NCI-H345 treated with DMSO at 0.1 percent for 48 hours (cell line): ENCODE measurements around the gene LRRC23.
A peak's percentile ranks its signal among the peaks of the same experiment; 100 is the strongest.
"Not testable (repeated sequence)": the region's sequence is repeated elsewhere in the genome, so short reads cannot be mapped to it uniquely, and the experiment has no call there.

Source experiments
- DNase-seq: peaks from one replicate; lab custom pipeline; 2025; ENCODE audit not compliant: unreplicated experiment; lab: John Stamatoyannopoulos, UW

The LRRC23 gene

GRCh38 chr12:6899837-6900519 lies 4.6 kb upstream of the LRRC23 start:
- DNase-seq = peak; percentile 61

- DNase-seq = no peak
Observed at GRCh38 chr12:6902448-6902847, 2.2 kb upstream of the LRRC23 start.

DNA sequence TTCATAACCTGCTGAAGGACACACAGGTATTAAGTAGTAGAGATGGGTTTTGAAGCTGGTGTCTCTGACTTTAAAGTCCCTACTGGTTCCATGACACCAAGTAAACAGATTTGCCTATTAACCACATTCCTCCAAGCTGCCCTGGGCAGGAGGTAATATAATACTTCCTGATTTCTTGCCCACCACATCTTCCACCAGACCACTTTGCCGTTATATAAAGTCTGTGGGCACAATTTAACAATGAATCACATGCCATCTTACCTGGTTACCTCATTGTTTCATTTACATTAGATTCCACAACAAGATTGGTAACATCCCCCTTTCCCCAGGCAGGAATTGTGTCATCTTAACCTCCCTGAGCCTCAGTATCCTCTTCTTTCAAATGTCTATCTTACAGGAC lies 900 bp upstream of the LRRC23 start:
- DNase-seq = no peak

- DNase-seq = no peak
Observed at GRCh38 chr12:6905414-6906040, 905 bp downstream of the LRRC23 start.

DNA sequence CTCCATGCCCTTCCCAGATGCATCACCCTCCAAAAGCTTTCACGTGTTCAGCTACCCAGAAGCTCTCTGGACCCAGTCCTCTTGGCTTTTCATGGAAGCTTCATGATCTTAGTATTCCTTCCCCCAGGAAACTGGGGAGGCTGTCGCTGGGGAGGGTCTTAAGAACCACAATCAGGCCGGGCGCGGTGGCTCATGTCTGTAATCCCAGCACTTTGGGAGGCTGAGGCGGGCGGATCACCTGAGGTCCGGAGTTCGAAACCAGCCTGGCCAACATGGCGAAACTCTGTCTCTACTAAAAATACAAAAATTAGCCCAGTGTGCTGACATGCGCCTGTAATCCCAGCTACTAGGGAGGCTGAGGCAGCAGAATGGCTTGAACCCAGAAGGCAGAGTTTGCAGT lies 3.5 kb downstream of the LRRC23 start:
- DNase-seq = not testable (repeated sequence)

DNA sequence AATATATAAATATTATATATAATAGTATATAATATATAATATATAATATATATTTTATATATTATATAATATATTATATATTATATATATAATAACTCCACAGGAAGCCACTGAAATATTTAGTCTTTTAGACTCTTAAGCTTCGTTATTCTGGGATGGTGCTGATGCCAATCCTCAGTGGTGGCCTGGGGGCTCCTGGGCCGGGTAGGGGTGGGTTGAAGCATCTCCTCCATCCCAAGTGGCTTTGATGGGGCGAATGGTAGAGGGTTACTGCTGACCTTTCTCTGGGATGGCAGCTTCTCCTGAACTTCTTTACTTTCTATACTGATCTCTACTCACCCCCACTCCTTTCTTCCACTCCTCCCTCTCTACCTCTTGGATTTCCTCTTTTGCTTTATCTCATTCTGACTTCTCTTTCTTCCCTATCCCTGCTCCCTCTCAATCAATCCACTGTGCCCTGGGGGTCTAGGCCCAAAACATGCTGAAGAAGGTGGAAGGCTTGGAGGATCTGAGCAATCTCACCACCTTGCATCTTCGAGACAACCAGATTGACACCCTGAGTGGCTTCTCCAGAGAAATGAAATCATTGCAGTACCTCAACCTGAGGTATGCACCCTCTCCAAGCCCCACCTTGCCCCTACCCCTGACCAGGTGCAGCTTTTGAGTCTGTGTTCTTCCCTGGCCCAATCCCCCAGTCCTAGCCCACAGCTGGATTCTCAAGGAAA lies 5.0 kb downstream of the LRRC23 start:
- no peak for DNase-seq

DNA sequence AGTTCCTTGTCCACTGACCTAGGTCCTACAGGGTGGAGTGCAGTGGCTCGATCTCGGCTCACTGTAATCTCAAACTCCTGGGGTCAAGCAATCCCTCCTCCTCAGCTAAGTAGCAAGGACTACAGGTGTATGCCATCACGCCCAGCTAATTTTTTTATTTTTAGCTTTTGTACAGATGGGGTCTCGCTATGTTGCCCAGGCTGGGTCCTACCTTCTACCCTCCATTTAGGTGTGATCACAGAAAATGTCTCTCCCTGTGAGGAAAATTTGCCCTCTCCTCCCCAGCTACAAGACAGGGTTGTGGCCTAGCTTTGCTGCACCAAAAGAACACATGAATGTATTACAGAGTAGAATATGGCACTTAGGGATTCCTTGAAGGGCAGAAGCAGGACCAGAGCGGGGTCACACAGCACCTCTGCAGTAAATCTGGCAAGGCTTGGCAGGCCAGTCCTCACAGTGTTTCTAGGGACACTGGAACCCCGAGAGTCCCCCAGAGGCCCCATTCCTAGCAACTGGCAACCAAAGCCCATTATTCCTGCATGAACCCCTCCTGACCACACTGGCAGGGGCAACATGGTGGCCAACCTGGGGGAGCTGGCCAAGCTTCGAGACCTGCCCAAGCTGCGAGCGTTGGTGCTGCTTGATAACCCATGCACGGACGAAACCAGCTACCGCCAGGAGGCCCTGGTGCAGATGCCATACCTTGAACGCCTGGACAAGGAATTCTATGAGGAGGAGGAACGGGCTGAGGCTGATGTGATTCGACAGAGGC lies 7.7 kb downstream of the LRRC23 start:
- DNase-seq = no peak

GRCh38 chr12:6914246-6914946 lies 9.8 kb downstream of the LRRC23 start, which contains the start of gene ENO2:
Gene ENO2 (plus strand): TSS chr12:6914580. CDS start chr12:6915833, 1,253 bp downstream.
- peak; percentile 51 for DNase-seq

DNA sequence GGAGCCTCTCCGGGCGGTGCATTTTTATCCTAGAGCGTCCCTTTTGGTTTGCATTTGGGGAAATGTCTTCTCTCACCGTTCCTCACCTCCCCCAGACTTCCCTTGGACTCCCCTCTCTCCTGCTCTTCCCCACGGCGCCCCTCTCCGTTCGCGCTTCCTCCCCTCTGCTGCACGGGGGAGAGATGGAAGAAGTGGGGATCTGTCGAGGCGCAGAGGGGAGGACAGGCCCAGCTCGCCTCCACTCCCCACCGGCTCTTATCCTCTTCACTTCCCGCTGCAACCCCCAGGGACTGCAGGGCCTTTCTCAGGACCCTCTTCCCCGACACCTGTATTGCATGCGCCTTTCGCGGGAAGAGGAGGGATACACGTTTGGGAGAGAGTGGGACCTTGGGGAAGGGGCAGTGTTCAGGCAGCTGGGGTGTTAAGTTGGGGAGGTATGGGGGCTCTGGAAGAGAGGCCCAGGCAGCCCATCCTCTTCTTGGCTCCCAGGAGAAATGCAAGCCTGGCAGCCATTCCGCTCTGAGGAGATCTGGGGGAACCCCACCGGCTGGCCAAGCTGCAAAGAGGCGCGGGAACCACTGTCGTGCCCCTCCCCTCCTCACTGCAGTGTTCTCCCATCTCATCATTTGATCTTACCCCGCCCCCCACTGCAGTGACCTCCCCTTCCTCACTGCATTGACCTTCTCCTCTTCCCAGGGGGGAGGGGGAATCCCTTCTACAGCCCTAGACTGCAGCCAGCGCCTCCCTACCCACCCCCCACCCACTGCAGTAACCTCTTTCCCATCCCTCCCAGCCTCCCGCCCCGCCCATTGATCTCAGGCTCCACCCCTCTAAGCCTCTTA lies 10.5 kb downstream of the LRRC23 start:
- DNase-seq = peak; percentile 25

GRCh38 chr12:6915789-6916285 lies 11.2 kb downstream of the LRRC23 start:
- DNase-seq = no peak

GRCh38 chr12:6916426-6917200 lies 12.0 kb downstream of the LRRC23 start:
- DNase-seq = no peak

GRCh38 chr12:6917491-6918231 lies 13.0 kb downstream of the LRRC23 start:
- no peak for DNase-seq

DNA sequence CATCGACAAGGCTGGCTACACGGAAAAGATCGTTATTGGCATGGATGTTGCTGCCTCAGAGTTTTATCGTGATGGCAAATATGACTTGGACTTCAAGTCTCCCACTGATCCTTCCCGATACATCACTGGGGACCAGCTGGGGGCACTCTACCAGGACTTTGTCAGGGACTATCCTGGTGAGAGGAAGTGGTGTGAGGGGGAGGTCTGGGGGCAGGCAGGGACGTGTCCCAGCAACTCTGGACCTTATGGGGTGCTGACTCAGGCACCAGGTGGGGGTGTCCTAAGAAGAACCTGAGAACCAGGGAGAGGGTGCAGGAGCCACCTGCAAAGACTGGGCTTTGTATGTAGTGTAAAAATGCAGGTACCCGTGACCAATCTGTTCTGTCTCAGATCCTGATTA lies 15.0 kb downstream of the LRRC23 start:
- no peak for DNase-seq

GRCh38 chr12:6921539-6921938 lies 16.9 kb downstream of the LRRC23 start:
- no peak for DNase-seq

GRCh38 chr12:6921996-6922946 lies 17.6 kb downstream of the LRRC23 start:
- no peak for DNase-seq

- DNase-seq = no peak
Observed at GRCh38 chr12:6923003-6923732, 18.5 kb downstream of the LRRC23 start.
